GM18873 (cell line): ENCODE measurements around the gene PTCD1.

Source experiments
- ATAC-seq: cut with Tn5 transposase; IDR thresholded peaks from one replicate; pipeline ENCODE4 v1.9.1; 2021; ENCODE audit warnings: mild to moderate bottlenecking, moderate library complexity, moderate number of reproducible peaks; ENCODE audit not compliant: unreplicated experiment, low FRiP score

PTCD1 gene

GRCh38 chr7:99409806-99410205 lies 28.8 kb downstream of the PTCD1 start:
- no peak for ATAC-seq

GRCh38 chr7:99409192-99409572 lies 29.4 kb downstream of the PTCD1 start:
- peak; percentile 3 for ATAC-seq

GRCh38 chr7:99408379-99409191 lies 30.0 kb downstream of the PTCD1 start, which contains the start of the genes BUD31 and PDAP1:
BUD31 (plus strand) TSS chr7:99408969; CDS start chr7:99411093, 2,124 bp downstream.
PDAP1 (minus strand) TSS chr7:99408597; CDS start chr7:99408548, 49 bp downstream.
- peak; percentile 70 for ATAC-seq

GRCh38 chr7:99407872-99408378 lies 30.7 kb downstream of the PTCD1 start:
- ATAC-seq, result no peak

GRCh38 chr7:99406557-99406956 lies 32.0 kb downstream of the PTCD1 start:
- no peak for ATAC-seq

- ATAC-seq, result no peak
Observed at GRCh38 chr7:99404977-99405320, 33.6 kb downstream of the PTCD1 start.

- no peak for ATAC-seq
Observed at GRCh38 chr7:99404235-99404976, 34.2 kb downstream of the PTCD1 start.

- ATAC-seq, result no peak
Observed at GRCh38 chr7:99403764-99404163, 34.8 kb downstream of the PTCD1 start.

GRCh38 chr7:99402854-99403253 lies 35.7 kb downstream of the PTCD1 start:
- no peak for ATAC-seq

GRCh38 chr7:99399597-99399996 lies 39.0 kb downstream of the PTCD1 start:
- ATAC-seq, result no peak

- ATAC-seq, result no peak
Observed at GRCh38 chr7:99398891-99399445, 39.6 kb downstream of the PTCD1 start.

- no peak for ATAC-seq
Observed at GRCh38 chr7:99397297-99397983, 41.2 kb downstream of the PTCD1 start.

GRCh38 chr7:99396418-99397296 lies 41.9 kb downstream of the PTCD1 start:
- ATAC-seq, result no peak

GRCh38 chr7:99395616-99396327 lies 42.8 kb downstream of the PTCD1 start:
- no peak for ATAC-seq

- no peak for ATAC-seq
Observed at GRCh38 chr7:99394188-99394502, 44.5 kb downstream of the PTCD1 start.

GRCh38 chr7:99393355-99394187 lies 45.0 kb downstream of the PTCD1 start:
- no peak for ATAC-seq

- ATAC-seq, result no peak
Observed at GRCh38 chr7:99392659-99393354, 45.8 kb downstream of the PTCD1 start.

GRCh38 chr7:99392046-99392445 lies 46.6 kb downstream of the PTCD1 start:
- no peak for ATAC-seq
